HG03175 (cell line): ENCODE results near the gene HVCN1.

ENCODE experiments used
- ATAC-seq: cut with Tn5 transposase; IDR thresholded peaks from one replicate; pipeline ENCODE4 v1.9.1; 2021; ENCODE audit warnings: mild to moderate bottlenecking, moderate library complexity; ENCODE audit not compliant: unreplicated experiment

HVCN1 gene

GRCh38 chr12:110699591-110700445 is 10.9 kb upstream of the HVCN1 start:
- no peak for ATAC-seq

GRCh38 chr12:110698171-110698902 is 9.4 kb upstream of the HVCN1 start:
- ATAC-seq: peak; percentile 93

- no peak for ATAC-seq
Observed at GRCh38 chr12:110697236-110697635, 8.3 kb upstream of the HVCN1 start.

GRCh38 chr12:110696283-110696682 is 7.4 kb upstream of the HVCN1 start:
- no peak for ATAC-seq

- no peak for ATAC-seq
Observed at GRCh38 chr12:110694330-110694901, 5.5 kb upstream of the HVCN1 start.

GRCh38 chr12:110693731-110694130 is 4.8 kb upstream of the HVCN1 start:
- no peak for ATAC-seq

- no peak for ATAC-seq
Observed at GRCh38 chr12:110690127-110690430, 1.2 kb upstream of the HVCN1 start.

GRCh38 chr12:110689281-110690126 is 589 bp upstream of the HVCN1 start:
- peak; percentile 54 for ATAC-seq

- ATAC-seq: no peak
Observed at GRCh38 chr12:110687396-110688169, 1.3 kb downstream of the HVCN1 start.

GRCh38 chr12:110686294-110686903 is 2.5 kb downstream of the HVCN1 start:
- no peak for ATAC-seq

- ATAC-seq: no peak
Observed at GRCh38 chr12:110684312-110684836, 4.5 kb downstream of the HVCN1 start.

GRCh38 chr12:110683888-110684287 is 5.0 kb downstream of the HVCN1 start:
- no peak for ATAC-seq

- ATAC-seq: no peak
Observed at GRCh38 chr12:110680032-110680431, 8.9 kb downstream of the HVCN1 start.

- no peak for ATAC-seq
Observed at GRCh38 chr12:110679201-110679600, 9.7 kb downstream of the HVCN1 start.

GRCh38 chr12:110677982-110678381 is 10.9 kb downstream of the HVCN1 start:
- no peak for ATAC-seq

GRCh38 chr12:110677206-110677911 is 11.6 kb downstream of the HVCN1 start:
- ATAC-seq: peak; percentile 79

GRCh38 chr12:110676171-110676570 is 12.7 kb downstream of the HVCN1 start:
- no peak for ATAC-seq

GRCh38 chr12:110670161-110670701 is 18.7 kb downstream of the HVCN1 start:
- peak; percentile 44 for ATAC-seq

- ATAC-seq: peak; percentile 53
Observed at GRCh38 chr12:110669193-110669502, 19.8 kb downstream of the HVCN1 start.
